HT1080 (cell line): ENCODE measurements around the gene ACE. TPM values are rescaled to one million over a fixed set of nuclear protein-coding genes. Genes with fewer than 3 reads are reported as not detected.
A peak's percentile ranks its signal among the peaks of the same experiment; 100 is the strongest.

ENCODE experiments used
- DNase-seq: peaks from one replicate; pipeline ENCODE4 v3.0.0-alpha.2; 2015; ENCODE audit warnings: low read depth
- total RNA-seq: library from RNA; depleted of rRNA; stranded (reverse); fragments of >200 nt; shearing (Covaris generic); gene quantifications from 2 replicates; pipeline ENCODE4 v1.2.3, GENCODE V29; 2014

The ACE gene
- total RNA-seq, 1 experiment from 2014 or later, result not detected

- no peak for DNase-seq
Observed at GRCh38 chr17:63514974-63515373, 38.1 kb downstream of the ACE start.

- DNase-seq, result no peak
Observed at GRCh38 chr17:63515426-63515825, 38.6 kb downstream of the ACE start.

GRCh38 chr17:63516910-63517824, 40.3 kb downstream of the ACE start:
- DNase-seq, result peak; percentile 79

GRCh38 chr17:63517825-63518534, 41.1 kb downstream of the ACE start:
- DNase-seq, result no peak

- no peak for DNase-seq
Observed at GRCh38 chr17:63519116-63519881, 42.4 kb downstream of the ACE start.

GRCh38 chr17:63519972-63520882, 43.4 kb downstream of the ACE start:
- no peak for DNase-seq

GRCh38 chr17:63523253-63523855, 46.5 kb downstream of the ACE start, which contains the start of gene KCNH6:
TSS of gene KCNH6 (plus strand) at chr17:63523358. CDS start at chr17:63523414, 56 bp downstream.
- DNase-seq, result no peak

- no peak for DNase-seq
Observed at GRCh38 chr17:63524051-63524450, 47.2 kb downstream of the ACE start.

GRCh38 chr17:63525190-63525946, 48.5 kb downstream of the ACE start:
- no peak for DNase-seq

- DNase-seq, result no peak
Observed at GRCh38 chr17:63526861-63527260, 50.0 kb downstream of the ACE start.

- no peak for DNase-seq
Observed at GRCh38 chr17:63528183-63528582, 51.3 kb downstream of the ACE start.

- DNase-seq, result no peak
Observed at GRCh38 chr17:63529711-63530556, 53.1 kb downstream of the ACE start.

GRCh38 chr17:63530557-63531021, 53.7 kb downstream of the ACE start:
- no peak for DNase-seq

GRCh38 chr17:63531022-63531965, 54.4 kb downstream of the ACE start:
- DNase-seq, result no peak

GRCh38 chr17:63533433-63534077, 56.7 kb downstream of the ACE start:
- no peak for DNase-seq

- no peak for DNase-seq
Observed at GRCh38 chr17:63534078-63534570, 57.3 kb downstream of the ACE start.
